GM19193 (cell line): Measurements from ENCODE around the gene NTNG2.

Experiments
- POLR2A ChIP-seq: IDR thresholded peaks from 4 replicates; pipeline ENCODE4 v1.6.1; 2011; ENCODE audit not compliant: insufficient read depth, insufficient read length; ENCODE audit errors: extremely low read depth

Gene NTNG2

DNA sequence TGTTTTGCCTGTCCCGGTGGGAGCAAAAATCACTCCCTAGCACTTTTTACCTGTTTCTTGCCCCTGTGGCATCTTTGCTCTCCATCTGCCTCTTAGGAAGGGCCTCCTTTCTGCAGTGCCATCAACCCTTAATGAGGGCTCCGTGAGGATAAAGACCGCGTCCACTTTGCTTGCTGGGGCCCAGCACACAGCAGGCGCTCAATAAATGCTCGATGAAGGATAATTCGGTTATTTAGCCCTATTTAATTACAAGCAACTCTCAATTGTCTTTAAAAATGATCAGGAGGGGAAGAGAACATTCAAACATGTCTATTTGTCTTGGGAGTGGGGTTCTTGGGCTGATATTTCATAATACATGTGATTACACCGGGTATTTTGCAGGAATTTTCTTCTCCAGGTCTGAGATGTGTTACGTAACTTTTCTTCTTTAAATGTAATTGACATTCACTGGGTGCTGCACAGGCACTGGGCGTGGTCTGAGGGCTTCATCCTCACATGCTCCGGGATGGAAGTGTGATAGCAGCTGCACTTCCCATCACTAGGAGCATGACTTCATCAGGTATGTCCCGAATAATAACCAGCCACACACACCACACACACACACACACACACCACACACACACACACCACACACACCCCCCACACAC lies 19.8 kb upstream of the NTNG2 start:
- TF ChIP-seq POLR2A = no peak

DNA sequence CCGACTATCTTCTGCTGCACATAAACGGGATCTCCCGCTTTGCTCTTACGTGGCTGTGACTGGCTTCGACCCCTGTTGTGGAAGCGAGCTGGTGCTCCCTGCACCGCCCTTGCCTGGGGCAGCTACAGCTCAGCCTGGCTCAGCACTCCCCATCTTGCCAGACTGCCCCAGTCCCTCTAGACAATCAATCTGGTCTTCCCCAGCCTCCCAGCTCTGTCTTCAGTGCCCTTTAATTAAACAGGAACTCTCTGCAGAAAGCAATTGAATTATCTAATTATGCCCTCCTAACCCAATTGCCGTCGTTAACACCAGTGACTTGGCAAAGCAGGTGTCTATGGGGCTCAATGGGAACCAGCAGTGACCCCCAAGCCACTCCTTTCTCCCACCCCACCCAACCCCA lies 18.9 kb upstream of the NTNG2 start:
- no peak for TF ChIP-seq POLR2A

DNA sequence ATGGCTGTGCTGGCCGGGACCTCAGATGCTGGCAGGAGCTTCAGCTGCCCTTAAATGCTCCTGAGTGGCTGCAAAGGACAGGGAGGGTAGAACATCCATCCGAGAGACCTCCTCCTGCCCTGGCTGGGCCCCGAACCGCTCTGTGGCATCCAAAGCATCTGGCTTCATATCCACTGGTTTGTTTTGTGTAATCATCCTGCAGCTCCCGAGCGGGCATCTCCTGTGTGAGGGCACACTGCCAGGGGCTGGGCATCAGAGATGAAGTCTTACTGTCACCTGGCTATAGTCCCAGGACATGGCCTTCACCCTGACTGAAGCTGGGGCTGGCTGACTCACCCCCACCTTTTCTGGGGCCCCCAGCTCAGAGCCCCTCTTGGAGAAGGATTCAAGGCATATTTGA lies 18.5 kb upstream of the NTNG2 start:
- TF ChIP-seq POLR2A = no peak

DNA sequence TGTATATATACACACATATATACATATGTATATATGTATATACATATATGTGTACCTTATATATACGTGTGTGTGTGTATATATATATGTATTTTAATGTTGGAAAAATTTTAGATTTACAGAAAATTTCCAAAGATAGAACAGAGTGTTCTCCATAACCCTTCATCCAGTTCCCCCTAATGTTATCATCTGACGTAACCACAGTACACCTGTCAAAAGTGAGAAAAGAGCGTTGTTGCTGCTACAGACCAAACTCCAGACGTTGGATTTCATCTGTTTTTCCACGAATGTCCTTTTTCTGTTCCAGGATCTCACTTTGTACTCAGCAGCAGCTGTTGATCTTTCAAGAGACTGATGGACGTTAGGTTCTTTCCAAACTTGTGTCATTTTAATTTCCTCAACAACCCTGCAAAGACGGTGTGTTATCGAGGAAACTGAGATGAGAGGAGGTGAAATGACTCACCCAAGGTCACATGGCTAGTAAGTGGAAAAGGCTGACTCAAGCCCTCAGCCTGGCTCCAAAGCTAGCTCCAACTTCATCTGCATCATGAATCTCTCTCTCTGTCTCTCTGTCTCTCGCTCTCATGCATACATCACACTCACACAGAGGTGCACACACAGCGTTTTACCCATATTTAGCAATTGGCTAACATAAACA lies 17.0 kb upstream of the NTNG2 start:
- no peak for TF ChIP-seq POLR2A

DNA sequence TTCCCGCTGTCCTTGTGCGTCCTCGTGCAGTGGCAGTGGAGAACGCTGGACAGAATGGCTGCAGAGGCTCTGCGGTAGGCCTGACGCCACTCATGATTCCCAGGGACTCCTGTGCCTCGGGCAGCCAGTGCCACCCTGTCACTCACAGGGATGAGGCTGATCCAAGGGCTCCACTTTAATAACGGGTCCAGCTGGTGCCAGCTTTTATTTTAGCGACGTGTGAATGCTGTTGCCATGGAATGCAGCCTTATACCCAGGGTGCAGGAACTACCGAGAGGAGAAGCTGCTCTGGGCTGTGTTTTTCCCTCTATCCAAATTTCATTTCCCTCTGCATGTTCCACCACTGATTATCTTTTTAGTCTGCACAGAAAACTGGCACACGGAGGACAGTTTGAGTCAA lies 15.8 kb upstream of the NTNG2 start:
- TF ChIP-seq POLR2A = no peak

DNA sequence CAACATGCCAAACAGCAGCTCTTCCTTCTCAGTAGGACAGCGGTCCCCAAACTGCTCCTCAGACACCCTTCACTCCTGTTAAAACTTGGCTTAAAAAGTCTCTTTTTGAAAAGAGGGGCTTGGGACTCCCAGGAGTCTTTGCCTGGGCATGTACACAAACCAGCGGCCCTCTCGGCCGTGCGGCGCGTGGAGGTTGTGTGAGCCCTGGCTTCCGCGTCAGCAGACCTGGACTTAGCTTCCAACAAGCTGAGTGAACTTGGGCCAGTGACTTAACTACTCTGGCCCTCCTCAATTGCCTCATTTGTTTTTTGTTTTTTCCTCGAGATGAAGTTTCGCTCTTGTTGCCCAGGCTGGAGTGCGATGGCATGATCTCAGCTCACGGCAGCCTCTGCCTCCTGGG lies 15.3 kb upstream of the NTNG2 start:
- TF ChIP-seq POLR2A = no peak

DNA sequence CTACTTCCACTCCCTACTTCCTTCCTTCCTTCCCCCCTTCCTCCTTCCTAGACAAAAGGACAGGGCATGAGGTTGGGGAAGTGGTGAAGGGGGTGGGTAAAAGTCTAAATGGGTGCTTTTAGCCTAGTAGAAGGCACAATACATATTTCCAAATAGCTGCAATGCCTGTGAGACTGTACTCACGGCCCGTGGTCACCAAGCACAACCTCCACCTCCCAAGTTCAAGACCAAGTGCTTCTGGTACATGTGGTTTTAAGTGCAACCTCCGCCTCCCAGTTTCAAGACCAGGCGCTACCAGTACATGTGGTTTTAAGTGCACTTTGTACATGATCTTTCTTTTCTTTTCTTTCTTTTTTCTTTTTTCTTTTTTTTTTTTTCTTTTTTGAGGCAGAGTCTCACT lies 14.5 kb upstream of the NTNG2 start:
- TF ChIP-seq POLR2A = no peak

DNA sequence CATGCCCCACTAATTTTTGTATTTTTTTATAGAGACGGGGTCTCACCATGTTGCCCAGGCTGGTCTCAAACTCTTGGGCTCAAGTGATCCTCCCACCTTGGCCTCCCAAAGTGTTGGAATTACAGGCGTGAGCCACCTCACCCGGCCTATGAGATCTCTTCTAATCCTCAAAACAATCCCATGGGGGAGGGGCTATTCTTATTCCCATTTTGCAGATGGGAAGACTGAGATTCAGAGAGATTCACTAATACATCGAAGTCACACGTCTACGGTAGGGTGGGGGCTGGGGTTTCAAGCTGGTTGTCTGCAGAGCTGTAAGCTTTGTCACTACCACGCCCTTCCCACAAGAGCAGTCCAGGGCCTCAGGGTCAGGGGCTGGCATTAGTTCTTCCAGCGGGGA lies 14.0 kb upstream of the NTNG2 start:
- no peak for TF ChIP-seq POLR2A

DNA sequence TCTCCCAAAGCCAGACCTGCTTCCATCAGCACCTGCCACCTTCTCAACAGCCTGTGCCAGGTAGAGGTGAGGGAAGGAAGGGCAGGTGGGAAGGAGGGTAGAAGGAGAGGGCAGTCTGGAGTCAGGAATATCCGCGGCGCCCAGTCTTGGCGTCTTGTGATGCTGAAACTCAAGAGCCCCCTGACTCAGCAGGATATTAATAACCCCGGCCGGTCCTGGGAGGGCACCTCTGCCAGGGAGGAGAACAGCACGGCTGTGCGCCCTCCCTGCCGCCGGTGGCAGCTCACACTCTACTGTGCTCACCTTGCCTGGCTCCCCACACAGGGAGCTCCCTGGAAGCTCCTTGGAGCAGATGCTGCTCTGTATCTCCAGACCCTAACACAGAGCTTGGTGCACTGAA lies 11.6 kb upstream of the NTNG2 start:
- TF ChIP-seq POLR2A = no peak

DNA sequence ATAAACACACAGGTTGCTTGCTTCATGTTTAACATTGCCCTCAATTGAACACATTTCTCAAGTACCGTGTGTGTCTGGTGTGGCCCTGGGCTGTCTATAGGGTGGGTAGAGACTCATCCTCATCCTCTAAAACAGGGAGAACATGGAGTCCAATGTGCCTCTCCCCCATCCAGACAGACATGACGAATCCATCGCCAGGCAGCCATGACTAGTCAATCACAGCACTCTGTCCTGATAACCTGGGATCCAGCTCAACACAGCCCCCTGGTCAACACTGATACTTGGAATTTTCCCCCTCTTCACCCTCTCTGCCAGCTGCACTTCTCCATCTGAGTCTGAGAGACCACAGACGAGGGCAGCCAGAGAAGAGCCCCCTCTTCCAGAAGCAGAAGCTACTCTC lies 10.7 kb upstream of the NTNG2 start:
- TF ChIP-seq POLR2A = no peak

DNA sequence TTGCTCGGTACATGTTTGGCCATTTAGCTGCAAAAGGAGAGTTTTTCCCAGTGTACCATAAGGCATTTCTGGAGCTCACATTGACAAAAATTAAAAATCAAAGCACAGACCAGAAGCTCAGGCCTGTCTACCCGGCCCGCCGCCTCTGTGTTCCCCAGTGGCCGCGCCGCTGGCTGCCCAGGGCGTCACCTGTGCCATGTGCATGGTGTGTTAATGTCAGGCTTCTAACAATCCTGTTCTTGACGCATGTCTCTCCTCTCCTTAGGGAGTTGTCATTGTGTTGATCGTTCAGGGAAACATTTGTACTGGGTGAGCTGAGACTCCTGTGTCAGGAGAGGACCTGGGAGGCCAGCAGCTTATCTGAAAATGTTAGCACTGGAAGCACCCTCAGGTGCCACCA lies 9.6 kb upstream of the NTNG2 start:
- TF ChIP-seq POLR2A = no peak

DNA sequence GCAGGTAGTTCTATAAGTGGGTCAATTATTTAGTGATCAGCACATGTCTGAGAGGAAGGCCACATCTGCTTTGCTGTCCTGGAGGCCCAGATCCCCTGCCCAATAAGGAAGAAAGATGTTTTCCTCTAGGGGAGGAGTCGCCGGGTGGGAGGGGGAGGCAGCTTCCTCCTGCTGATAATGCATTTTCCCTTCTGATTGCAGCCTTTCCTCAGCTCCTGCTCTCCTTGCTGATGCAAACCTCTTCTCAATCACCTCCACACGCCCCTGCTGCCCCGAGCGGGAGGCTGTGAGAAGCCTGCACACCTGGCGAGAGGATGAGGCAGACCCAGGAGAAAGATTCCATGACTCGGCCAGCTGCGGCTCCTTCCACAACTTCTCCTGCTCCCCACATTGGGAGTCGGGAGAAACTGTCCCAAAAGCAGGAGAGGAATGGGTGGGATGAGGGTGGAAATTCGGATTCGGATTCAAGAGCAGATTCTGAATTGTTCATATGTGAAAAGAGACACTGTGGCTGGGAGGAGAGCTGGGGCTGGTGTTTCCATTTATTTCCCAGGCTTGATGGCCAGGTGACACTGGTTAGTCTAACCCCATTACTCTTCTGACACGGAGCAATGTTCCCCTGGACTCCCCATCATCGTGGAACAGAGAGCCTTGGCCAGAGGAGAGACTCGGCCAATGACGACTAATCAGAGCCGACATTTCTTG lies 6.8 kb upstream of the NTNG2 start:
- TF ChIP-seq POLR2A = no peak

DNA sequence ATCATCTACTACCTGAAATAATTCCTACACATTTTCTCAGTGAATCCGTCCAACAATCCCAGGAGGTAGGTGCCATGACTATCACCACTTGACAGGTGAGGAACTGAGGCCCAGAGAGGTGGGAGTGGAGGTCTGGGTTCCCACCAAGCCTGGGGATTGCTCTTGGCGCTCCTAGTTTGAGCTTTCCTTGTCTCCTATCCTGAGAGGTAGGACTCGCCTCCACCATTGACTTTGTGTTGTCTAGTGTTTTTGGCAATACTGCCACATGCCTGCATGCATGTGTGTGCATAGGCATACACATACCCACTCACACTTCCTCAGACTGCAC lies 6.3 kb upstream of the NTNG2 start:
- no peak for TF ChIP-seq POLR2A

DNA sequence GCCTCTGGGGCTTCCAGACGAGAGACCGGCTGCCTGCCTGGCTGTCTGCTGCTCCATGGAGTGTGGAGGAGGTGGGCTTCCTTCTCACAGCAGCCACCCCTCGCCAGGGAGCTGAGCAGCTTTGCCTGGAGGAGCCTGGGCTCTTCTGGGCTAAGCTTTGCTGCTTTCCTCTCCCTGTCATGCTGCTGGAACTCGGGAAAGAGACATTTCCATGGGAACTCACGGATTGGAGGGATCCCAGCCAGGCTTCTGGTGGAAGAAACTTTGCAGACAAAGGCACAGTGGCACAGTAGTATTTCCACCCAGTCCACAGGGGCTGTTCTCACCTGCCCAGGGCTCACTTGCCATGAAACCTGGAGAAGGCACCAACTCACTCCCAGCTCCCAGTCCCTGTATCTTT lies 5.6 kb upstream of the NTNG2 start:
- no peak for TF ChIP-seq POLR2A

DNA sequence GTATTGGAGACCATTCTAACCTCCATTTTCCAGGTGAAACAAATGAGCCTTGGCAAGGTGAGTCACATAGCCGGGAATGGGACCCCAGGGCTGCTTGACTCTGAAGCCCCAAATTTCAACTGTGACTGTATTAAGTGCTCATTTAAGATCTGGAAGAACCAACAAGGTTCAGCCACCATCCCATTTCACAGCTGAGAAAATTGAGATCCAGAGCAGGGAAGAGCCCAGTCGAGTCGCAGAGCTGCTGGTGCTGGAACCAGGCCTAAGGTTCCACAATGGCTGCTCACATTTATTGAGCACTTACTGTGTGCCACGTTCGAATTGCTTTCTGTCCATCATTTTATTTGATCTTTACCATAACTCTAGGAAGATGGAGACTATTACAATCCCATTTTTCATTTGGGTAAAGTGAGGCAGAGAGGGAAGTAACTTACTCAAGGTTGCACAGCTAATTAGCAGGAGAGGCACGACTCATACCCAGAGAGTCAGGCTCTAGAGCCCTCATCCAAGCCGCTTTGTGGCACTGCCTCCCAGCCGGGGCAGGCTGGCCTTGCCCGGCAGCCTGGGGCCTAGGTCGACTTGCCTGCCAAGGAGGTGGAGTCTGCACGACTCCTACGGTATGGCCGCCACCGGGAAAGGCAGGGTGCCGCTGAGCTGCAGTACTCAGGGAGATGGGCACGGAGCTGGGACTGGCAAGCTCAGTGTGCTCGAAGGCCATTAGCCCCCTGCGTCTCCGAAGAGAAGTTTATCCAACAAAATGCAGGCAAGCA lies 4.3 kb upstream of the NTNG2 start:
- TF ChIP-seq POLR2A = no peak

DNA sequence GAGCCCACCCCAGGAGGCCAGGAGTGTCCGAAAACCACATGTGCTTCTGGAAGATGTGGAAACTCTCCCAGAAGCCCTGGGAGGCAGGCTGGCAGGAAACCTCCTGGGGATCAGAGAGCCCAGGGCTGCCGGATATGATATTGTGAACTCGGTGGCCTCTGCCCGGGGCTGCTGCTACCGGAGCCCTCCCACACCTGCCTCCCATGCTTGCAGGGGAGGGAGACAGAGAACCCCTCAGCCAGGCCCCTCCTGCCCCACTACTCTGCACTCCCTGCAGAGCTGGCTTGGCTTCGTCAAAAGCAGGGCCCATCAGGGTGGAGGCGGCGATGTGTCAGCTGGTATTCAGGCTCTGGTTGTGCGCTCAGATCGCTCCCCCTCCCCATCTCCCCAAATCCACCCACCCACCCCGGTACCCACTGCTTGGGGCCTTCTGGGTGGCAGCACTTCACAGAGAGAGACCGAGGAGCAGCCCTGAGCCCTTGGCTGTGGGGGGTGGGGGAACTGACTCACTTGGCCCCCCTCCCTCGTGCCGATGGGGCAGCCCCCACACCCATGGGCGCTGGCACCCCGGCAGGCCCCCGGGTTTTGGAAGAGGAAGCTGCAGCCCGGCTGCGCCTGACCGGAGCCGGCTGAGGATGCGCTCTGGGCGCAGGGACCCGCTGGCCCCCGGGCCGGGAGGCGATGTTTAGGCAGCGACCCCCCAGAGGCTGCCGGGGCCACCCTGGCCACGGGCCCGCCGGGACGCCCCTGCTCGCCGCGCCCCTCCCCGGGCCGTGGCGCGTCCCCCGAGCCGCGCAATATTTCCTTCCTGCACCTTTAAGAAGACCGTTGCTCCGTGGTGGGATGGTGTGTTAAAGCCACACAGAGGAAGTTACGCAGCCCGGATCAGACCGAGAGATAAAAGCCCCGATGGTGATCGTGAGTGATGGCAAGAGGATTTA lies 786 bp upstream of the NTNG2 start:
- TF ChIP-seq POLR2A = no peak
